ENCODE measurements around the gene ISYNA1. TPM values are rescaled to one million over a fixed set of nuclear protein-coding genes. Genes with fewer than 3 reads are reported as not detected.

ISYNA1 gene
- total and polyA plus RNA-seq, 7 donors, result 6.3 to 17.0 (median 9.8) TPM

- intact Hi-C loops (cut with DNase I), result no loop called here
- Histone ChIP-seq H3K27me3 (ENCODE audit: insufficient read depth in 3 of 3, low read length in 2 of 3) (peaks cover 0 to 2% (median 0%) of the 10 kb centered on the region in 3 donors), H3K36me3 (ENCODE audit: insufficient read depth in 1 of 2, low read depth in 1 of 2) (no peaks in the 10 kb centered on the region), H3K4me1 (peaks cover 8% of the 10 kb centered on the region), H3K9me3 (no peaks in the 10 kb centered on the region), H3K4me3 (no peak overlapping the region), H3K27ac (no peak overlapping the region)
- DNase-seq (no peak), ATAC-seq (no peak)
- WGBS, 3 donors, result 87 to 97% (median 95%) methylated on average over 6 of the region's 6 CpGs
- TF ChIP-seq CTCF (IDR thresholded peaks at IDR 0.05), result no peak
Observed at GRCh38 chr19:18390065-18390907, 47.6 kb downstream of the ISYNA1 start.

GRCh38 chr19:18389726-18390064 is 48.2 kb downstream of the ISYNA1 start:
- Histone ChIP-seq H3K36me3 (ENCODE audit: insufficient read depth in 1 of 2, low read depth in 1 of 2) (no peaks in the 10 kb centered on the region), H3K4me3 (no peak overlapping the region), H3K27ac (no peak overlapping the region), H3K27me3 (ENCODE audit: insufficient read depth in 3 of 3, low read length in 2 of 3) (peaks cover 0 to 3% (median 3%) of the 10 kb centered on the region in 3 donors), H3K4me1 (peaks cover 8% of the 10 kb centered on the region), H3K9me3 (no peaks in the 10 kb centered on the region)
- ATAC-seq, result no peak
- TF ChIP-seq CTCF (IDR thresholded peaks at IDR 0.05), result no peak
- DNase-seq, result no peak
- intact Hi-C loops (cut with DNase I), result loop anchor here (2.0 kb wide), 1 partner anchor 21 kb away; no protein-coding TSS in a partner anchor

- ATAC-seq (no peak), DNase-seq (no peak)
- intact Hi-C loops (cut with DNase I), result loop anchor here (2.0 kb wide), 1 partner anchor 22 kb away; no protein-coding TSS in a partner anchor
- Histone ChIP-seq H3K4me3 (peak overlapping the region; percentile 59), H3K27ac (peak overlapping the region; percentile 50), H3K27me3 (ENCODE audit: insufficient read depth in 3 of 3, low read length in 2 of 3) (peaks cover 0 to 6% (median 3%) of the 10 kb centered on the region in 3 donors), H3K4me1 (peaks cover 8% of the 10 kb centered on the region), H3K9me3 (no peaks in the 10 kb centered on the region), H3K36me3 (ENCODE audit: insufficient read depth in 1 of 2, low read depth in 1 of 2) (no peaks in the 10 kb centered on the region)
- TF ChIP-seq CTCF (IDR thresholded peaks at IDR 0.05), result no peak
- WGBS, 3 donors, result 79 to 86% (median 84%) methylated on average over 13 of the region's 13 CpGs
Observed at GRCh38 chr19:18388960-18389725, 48.8 kb downstream of the ISYNA1 start.

- H3K36me3 ChIP-seq (ENCODE audit: insufficient read depth in 1 of 2, low read depth in 1 of 2), result no peaks in the 10 kb centered on the region
- intact Hi-C loops (cut with DNase I), result loop anchor here (2.0 kb wide), 1 partner anchor 22 kb away; no protein-coding TSS in a partner anchor
- 7 to 9% (median 9%) methylated on average over 75 to 86 of the region's 86 CpGs for WGBS, 3 donors
- peak overlapping the region; percentile 59 for H3K4me3 ChIP-seq
- peaks cover 8% of the 10 kb centered on the region for H3K4me1 ChIP-seq
- peak; percentile 100 for TF ChIP-seq CTCF (IDR thresholded peaks at IDR 0.05)
- H3K27ac ChIP-seq, result peak overlapping the region; percentile 50
- ATAC-seq (peak; percentile 91 to 94 (median 92)), DNase-seq (peak; percentile 84 to 92)
- peaks cover 0 to 6% (median 3%) of the 10 kb centered on the region in 3 donors for H3K27me3 ChIP-seq (ENCODE audit: insufficient read depth in 3 of 3, low read length in 2 of 3)
- no peaks in the 10 kb centered on the region for H3K9me3 ChIP-seq
Observed at GRCh38 chr19:18388100-18388959, 49.6 kb downstream of the ISYNA1 start.
